Caco-2 (cell line): ENCODE data around the gene ALPP. TPM values are rescaled to one million over a fixed set of nuclear protein-coding genes. Genes with fewer than 3 reads are reported as not detected.
"Not testable (repeated sequence)": the region's sequence is repeated elsewhere in the genome, so short reads cannot be mapped to it uniquely, and the experiment has no call there.

Experiments used
- BruUV-seq: library from RNA; stranded (reverse); fragments of 400-500 nt; replicated peaks from 2 replicates; lab custom pipeline; 2021; lab: Mats Ljungman, UMichigan
- CTCF ChIA-PET: fragments of 300-600 bp; sonication (Branson Sonifier 250); formaldehyde crosslinking; loops from one replicate; lab custom pipeline; 2022; ENCODE audit warnings: antibody characterized with exemption; lab: Charles Lee
- POLR2A ChIA-PET: fragments of 300-600 bp; sonication (Branson Sonifier 250); formaldehyde crosslinking; loops from one replicate; lab custom pipeline; 2022; ENCODE audit warnings: antibody characterized with exemption; lab: Charles Lee
- DNase-seq, 2 experiments: peaks; one replicate each; pipeline versions ENCODE4 v3.0.0 to v3.0.0-alpha.2; 2020 to 2022
- H3K27me3 ChIP-seq: replicated peaks from 2 replicates; pipeline ENCODE4 v1.6.0; 2011; ENCODE audit warnings: low read length; ENCODE audit not compliant: control insufficient read depth, insufficient read depth
- H3K36me3 ChIP-seq: 2 replicates; pipeline ENCODE4 v1.5.1; 2011; ENCODE audit warnings: low read length; ENCODE audit not compliant: control insufficient read depth, insufficient read depth
- H3K4me1 ChIP-seq: fragments of 250-450 bp; sonication (Bioruptor Pico); 2 replicates; pipeline ENCODE4 v1.5.1; 2020; ENCODE audit warnings: mild to moderate bottlenecking
- H3K4me3 ChIP-seq: 2 replicates; pipeline ENCODE4 v1.5.1; 2011; ENCODE audit warnings: low read depth, mild to moderate bottlenecking, control low read depth, low read length
- H3K9me3 ChIP-seq: fragments of 250-450 bp; sonication (Bioruptor Pico); 2 replicates; pipeline ENCODE4 v1.5.1; 2020; ENCODE audit warnings: mild to moderate bottlenecking, moderate library complexity
- H3K27ac Mint-ChIP-seq: one replicate; pipeline ENCODE4 v1.8.0; 2022; ENCODE audit warnings: mixed read lengths; ENCODE audit not compliant: unreplicated experiment
- H3K27me3 Mint-ChIP-seq: one replicate; pipeline ENCODE4 v1.8.0; 2022; ENCODE audit warnings: mixed read lengths; ENCODE audit not compliant: insufficient read depth, unreplicated experiment
- H3K36me3 Mint-ChIP-seq: one replicate; pipeline ENCODE4 v1.8.0; 2022; ENCODE audit warnings: mild to moderate bottlenecking, mixed read lengths; ENCODE audit not compliant: insufficient read depth, unreplicated experiment
- H3K4me1 Mint-ChIP-seq: one replicate; pipeline ENCODE4 v1.8.0; 2022; ENCODE audit warnings: low read depth, mixed read lengths; ENCODE audit not compliant: unreplicated experiment
- H3K4me3 Mint-ChIP-seq: one replicate; pipeline ENCODE4 v1.8.0; 2022; ENCODE audit warnings: mild to moderate bottlenecking, moderate library complexity, mixed read lengths; ENCODE audit not compliant: unreplicated experiment
- H3K9me3 Mint-ChIP-seq: one replicate; pipeline ENCODE4 v1.8.0; 2022; ENCODE audit warnings: mixed read lengths; ENCODE audit not compliant: unreplicated experiment
- intact Hi-C: fragments of 100-400 bp; cut with micrococcal nuclease; formaldehyde crosslinking; loops from one replicate; pipeline ENCODE4 v1.10.0; 2022; ENCODE audit not compliant: unreplicated experiment
- total RNA-seq: library from RNA; stranded (reverse); gene quantifications from 2 replicates; pipeline ENCODE4 v1.2.3, GENCODE V29; 2022
- TF ChIP-seq, protein P1 (sequence below), 2 experiments: fragments of 200-600 bp in 1 of 2; IDR thresholded peaks; 1 replicate in 1 of 2; 2 replicates in 1 of 2; pipeline versions ENCODE4 v1.5.1 to v1.8.0; 2011 to 2022; ENCODE audit warnings: antibody characterized with exemption in 1 of 2, control low read depth in 1 of 2, inconsistent platforms in 1 of 2, low read depth in 1 of 2, low read length in 1 of 2, mild to moderate bottlenecking in 1 of 2, moderate library complexity in 1 of 2; ENCODE audit not compliant: insufficient read depth in 1 of 2, severe bottlenecking in 1 of 2, unreplicated experiment in 1 of 2

ALPP gene
- total RNA-seq, 1 experiment from 2014 or later, result 4.9 TPM

DNA sequence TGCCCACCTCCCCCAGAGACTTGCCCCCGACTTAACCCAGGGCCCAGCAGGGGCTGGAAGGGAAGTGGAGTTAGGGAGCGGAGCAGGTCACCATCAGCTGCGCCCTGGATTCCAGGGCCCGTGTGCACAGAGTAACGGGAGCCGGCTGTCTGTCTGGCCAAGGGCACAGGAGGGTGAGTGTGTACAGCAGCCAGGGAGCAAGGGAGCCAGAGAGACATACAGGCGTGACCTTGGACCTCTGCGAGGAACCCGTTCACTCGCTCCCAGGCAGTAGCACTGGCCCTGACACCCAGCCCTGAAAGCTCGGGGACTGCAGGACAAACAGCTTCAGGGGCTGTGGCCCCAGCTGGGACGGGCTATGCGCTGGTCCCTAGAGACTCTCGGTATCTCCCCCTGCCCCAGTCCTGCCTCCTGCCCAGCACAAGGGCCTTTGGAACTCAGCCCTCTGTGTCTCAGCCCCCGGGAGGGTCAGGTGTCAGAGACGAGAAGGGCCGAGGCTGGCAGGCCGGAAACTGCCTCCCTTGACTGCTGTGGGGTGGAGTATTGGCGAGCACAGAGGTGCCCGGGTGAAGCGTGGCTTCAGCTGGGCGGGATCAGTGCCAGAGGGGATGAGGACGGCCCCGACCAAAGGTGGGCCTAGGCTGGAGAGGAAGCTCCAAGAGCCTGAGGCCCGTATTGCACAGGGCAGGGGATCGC lies 46.2 kb upstream of the ALPP start:
- CTCF ChIA-PET, H3K4me1 ChIP-seq, BruUV-seq, POLR2A ChIA-PET, H3K4me3 Mint-ChIP-seq, H3K27ac Mint-ChIP-seq, H3K4me1 Mint-ChIP-seq, H3K36me3 Mint-ChIP-seq, intact Hi-C loops, H3K27me3 ChIP-seq, H3K36me3 ChIP-seq, H3K9me3 ChIP-seq, H3K27me3 Mint-ChIP-seq, H3K9me3 Mint-ChIP-seq, H3K4me3 ChIP-seq: not testable (repeated sequence)
- DNase-seq, result peak in 1 of 2 experiments; percentile 18

DNA sequence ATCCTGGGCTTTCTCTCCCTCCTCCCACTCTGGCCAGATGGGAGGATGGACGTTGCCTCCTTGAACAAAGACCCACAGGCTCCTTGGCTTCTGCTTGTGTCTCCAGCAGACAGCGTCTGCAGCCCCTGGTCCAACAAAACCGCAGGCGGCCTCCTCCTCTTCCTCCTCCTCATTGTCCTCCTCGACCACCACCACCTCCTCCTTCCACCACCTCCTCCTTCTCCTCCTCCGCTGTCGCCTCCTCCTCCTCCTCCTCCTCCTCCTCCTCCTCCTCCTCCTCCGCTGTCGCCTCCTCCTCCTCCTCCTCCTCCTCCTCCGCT lies 45.7 kb upstream of the ALPP start:
- no TSS peak for BruUV-seq
- Mint-ChIP-seq H3K27me3 (no peaks in the 10 kb centered on the region), H3K36me3 (no peaks in the 10 kb centered on the region), H3K4me1 (no peaks in the 10 kb centered on the region), H3K9me3 (no peaks in the 10 kb centered on the region), H3K27ac (no peak overlapping the region), H3K4me3 (no peak overlapping the region)
- TF ChIP-seq, protein P1, sequence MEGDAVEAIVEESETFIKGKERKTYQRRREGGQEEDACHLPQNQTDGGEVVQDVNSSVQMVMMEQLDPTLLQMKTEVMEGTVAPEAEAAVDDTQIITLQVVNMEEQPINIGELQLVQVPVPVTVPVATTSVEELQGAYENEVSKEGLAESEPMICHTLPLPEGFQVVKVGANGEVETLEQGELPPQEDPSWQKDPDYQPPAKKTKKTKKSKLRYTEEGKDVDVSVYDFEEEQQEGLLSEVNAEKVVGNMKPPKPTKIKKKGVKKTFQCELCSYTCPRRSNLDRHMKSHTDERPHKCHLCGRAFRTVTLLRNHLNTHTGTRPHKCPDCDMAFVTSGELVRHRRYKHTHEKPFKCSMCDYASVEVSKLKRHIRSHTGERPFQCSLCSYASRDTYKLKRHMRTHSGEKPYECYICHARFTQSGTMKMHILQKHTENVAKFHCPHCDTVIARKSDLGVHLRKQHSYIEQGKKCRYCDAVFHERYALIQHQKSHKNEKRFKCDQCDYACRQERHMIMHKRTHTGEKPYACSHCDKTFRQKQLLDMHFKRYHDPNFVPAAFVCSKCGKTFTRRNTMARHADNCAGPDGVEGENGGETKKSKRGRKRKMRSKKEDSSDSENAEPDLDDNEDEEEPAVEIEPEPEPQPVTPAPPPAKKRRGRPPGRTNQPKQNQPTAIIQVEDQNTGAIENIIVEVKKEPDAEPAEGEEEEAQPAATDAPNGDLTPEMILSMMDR (IDR thresholded peaks at IDR 0.05; ENCODE audit: insufficient read depth in 1 of 2, low read depth in 1 of 2, low read length in 1 of 2, severe bottlenecking in 1 of 2, unreplicated experiment in 1 of 2), result no peak
- intact Hi-C loops, result no loop called here
- ChIA-PET POLR2A (no interaction called here), CTCF (no interaction called here)
- Histone ChIP-seq H3K9me3 (no peaks in the 10 kb centered on the region), H3K36me3 (no peaks in the 10 kb centered on the region), H3K4me1 (peaks cover 7% of the 10 kb centered on the region), H3K4me3 (no peak overlapping the region), H3K27me3 (no peaks in the 10 kb centered on the region)
- peak in 1 of 2 experiments; percentile 11 for DNase-seq

DNA sequence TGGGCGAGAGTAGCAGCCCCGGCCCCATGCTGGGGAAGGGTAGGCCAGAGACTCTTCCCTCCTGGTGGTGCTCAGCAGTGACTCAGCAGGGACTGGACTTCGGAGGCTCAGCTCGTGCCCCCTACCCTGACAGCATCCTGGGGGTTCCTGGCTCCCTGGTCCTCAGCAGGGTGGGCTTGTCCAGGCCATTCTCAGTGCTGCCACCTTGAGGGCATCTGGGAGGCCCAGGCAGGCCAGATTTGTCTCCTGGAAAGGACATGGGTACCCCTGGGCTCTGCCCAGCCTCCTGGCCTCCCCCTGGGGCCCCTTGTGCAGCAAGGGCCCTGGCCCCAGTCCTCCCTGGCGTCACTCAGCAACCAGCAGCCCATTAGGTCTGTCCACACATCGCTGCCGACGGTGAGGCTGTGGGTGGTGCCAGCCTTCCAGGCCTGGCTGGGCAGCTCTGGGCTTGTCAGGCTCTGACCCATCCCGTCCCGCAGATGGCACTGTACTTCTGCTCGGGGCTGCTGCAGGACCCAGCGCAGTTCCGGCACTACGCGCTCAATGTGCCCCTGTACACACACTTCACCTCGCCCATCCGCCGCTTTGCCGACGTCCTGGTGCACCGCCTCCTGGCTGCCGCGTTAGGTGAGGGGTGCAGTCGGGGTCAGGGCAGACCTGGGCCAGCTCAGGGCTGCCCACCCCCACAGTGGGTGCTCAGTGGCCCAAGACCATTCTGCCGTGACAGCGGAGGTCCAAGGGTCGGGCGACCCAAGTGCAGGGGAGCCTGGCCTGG lies 45.0 kb upstream of the ALPP start:
- BruUV-seq, result no TSS peak
- Mint-ChIP-seq H3K27me3 (no peaks in the 10 kb centered on the region), H3K27ac (no peak overlapping the region), H3K4me1 (no peaks in the 10 kb centered on the region), H3K4me3 (no peak overlapping the region), H3K9me3 (no peaks in the 10 kb centered on the region), H3K36me3 (no peaks in the 10 kb centered on the region)
- peaks cover 7% of the 10 kb centered on the region for H3K4me1 ChIP-seq
- H3K36me3 ChIP-seq, result no peaks in the 10 kb centered on the region
- H3K27me3 ChIP-seq, result no peaks in the 10 kb centered on the region
- ChIA-PET POLR2A (no interaction called here), CTCF (no interaction called here)
- H3K9me3 ChIP-seq, result no peaks in the 10 kb centered on the region
- H3K4me3 ChIP-seq, result no peak overlapping the region
- intact Hi-C loops, result no loop called here
- TF ChIP-seq, protein P1 (IDR thresholded peaks at IDR 0.05; ENCODE audit: insufficient read depth in 1 of 2, low read depth in 1 of 2, low read length in 1 of 2, severe bottlenecking in 1 of 2, unreplicated experiment in 1 of 2), result peak; percentile 25 to 29
- peak; percentile 29 to 38 for DNase-seq

DNA sequence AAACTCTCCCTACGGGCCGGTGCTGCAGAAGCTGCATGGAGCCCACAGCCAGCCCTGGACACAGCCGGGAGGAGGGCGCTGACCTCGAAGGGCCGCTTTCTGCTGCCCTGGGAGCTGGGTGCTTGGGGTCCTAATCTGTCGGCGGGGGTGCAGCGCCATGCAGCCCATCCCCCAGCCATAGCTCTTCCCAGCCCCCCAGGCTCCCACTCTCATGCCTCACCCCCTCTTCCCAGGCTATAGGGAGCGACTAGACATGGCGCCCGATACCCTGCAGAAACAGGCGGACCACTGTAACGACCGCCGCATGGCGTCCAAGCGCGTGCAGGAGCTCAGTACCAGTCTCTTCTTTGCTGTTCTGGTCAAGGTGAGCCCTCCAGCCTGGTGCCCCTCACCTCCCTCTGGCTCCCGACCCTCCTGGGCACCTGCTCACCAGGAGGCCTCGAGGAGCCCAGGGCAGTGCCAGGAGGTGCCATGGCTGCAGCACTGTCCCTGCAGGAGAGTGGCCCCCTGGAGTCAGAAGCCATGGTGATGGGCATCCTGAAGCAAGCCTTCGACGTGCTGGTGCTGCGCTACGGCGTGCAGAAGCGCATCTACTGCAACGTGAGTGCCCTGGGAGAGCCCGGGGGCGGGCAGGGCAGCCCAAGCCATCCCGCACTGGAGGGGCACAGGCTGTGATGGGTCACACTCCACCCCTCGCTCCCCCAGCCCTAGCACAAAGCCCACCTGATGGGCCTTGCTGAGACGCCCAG lies 44.2 kb upstream of the ALPP start:
- intact Hi-C loops, H3K27ac Mint-ChIP-seq, H3K9me3 ChIP-seq, POLR2A ChIA-PET, H3K36me3 Mint-ChIP-seq, H3K9me3 Mint-ChIP-seq, H3K4me1 Mint-ChIP-seq, CTCF ChIA-PET, H3K27me3 ChIP-seq, BruUV-seq, H3K4me3 Mint-ChIP-seq, H3K4me1 ChIP-seq, H3K36me3 ChIP-seq, H3K4me3 ChIP-seq, H3K27me3 Mint-ChIP-seq: not testable (repeated sequence)
- DNase-seq, result peak in 1 of 2 experiments; percentile 12

DNA sequence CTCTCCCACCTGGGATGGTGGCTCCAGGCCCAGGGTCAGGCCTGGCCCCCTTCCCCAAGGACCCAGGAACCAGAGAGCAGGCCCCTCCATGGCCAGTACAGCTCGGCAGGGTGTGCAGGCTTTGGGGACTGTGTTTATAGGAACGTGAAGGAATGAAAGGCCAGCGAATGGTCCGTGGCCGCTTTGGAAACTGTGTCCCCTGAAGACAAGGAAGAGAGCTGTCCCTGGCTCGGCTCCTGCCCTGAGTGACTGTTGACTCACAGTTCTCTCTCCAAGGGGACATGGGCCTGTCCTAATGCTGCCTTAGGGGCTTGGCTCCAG lies 43.7 kb upstream of the ALPP start:
- H3K36me3 Mint-ChIP-seq, H3K27me3 ChIP-seq, H3K9me3 ChIP-seq, intact Hi-C loops, BruUV-seq, H3K4me3 Mint-ChIP-seq, H3K4me1 Mint-ChIP-seq, H3K27me3 Mint-ChIP-seq, H3K4me1 ChIP-seq, POLR2A ChIA-PET, H3K4me3 ChIP-seq, H3K36me3 ChIP-seq, H3K9me3 Mint-ChIP-seq, H3K27ac Mint-ChIP-seq: not testable (repeated sequence)
- CTCF ChIA-PET, result interaction anchor here (0.9 kb wide), 1 partner anchor 105 kb away, joined by 4 read pairs; no protein-coding TSS in a partner anchor
- peak in 1 of 2 experiments; percentile 18 for DNase-seq
